HFFc6 (cell line): Measurements from ENCODE around the gene RFTN1. TPM values are rescaled to one million over a fixed set of nuclear protein-coding genes. Genes with fewer than 3 reads are reported as not detected.

Experiments
- DNase-seq: peaks from one replicate; pipeline ENCODE4 v3.0.0-alpha.2; 2018
- H3K27ac Mint-ChIP-seq: 2 replicates; pipeline ENCODE4 v1.8.0; 2020; ENCODE audit warnings: mild to moderate bottlenecking, mixed read lengths
- H3K27me3 Mint-ChIP-seq: 2 replicates; pipeline ENCODE4 v1.8.0; 2021; ENCODE audit warnings: mild to moderate bottlenecking, moderate library complexity, mixed read lengths; ENCODE audit not compliant: insufficient read depth
- H3K36me3 Mint-ChIP-seq: 2 replicates; pipeline ENCODE4 v1.8.0; 2021; ENCODE audit warnings: low read depth, mixed read lengths
- H3K4me1 Mint-ChIP-seq: 2 replicates; pipeline ENCODE4 v1.8.0; 2020; ENCODE audit warnings: low read depth, mixed read lengths
- H3K4me3 Mint-ChIP-seq: 2 replicates; pipeline ENCODE4 v1.8.0; 2020; ENCODE audit warnings: mild to moderate bottlenecking, moderate library complexity, mixed read lengths
- H3K9me3 Mint-ChIP-seq: 2 replicates; pipeline ENCODE4 v1.8.0; 2020; ENCODE audit warnings: mild to moderate bottlenecking, mixed read lengths
- total RNA-seq, 6 experiments: library from RNA; stranded (reverse); fragmentation: NEBNext Ultra II Directional; extraction: Animal tissue kit (Norgen Biotek cat#: 25700); gene quantifications; 2 replicates in 1 of 6; 3 replicates in 5 of 6; pipeline ENCODE4 v1.2.3, GENCODE V29; 2021
- TF ChIP-seq, protein P1 (sequence below): fragments of 200-600 bp; sonication (generic); IDR thresholded peaks from 2 replicates; pipeline ENCODE4 v1.5.0; 2021; ENCODE audit warnings: antibody characterized with exemption, mild to moderate bottlenecking

Gene RFTN1
- total RNA-seq, 6 experiments from 2014 or later: 53.4 to 62.4 (median 57.4) TPM

DNA sequence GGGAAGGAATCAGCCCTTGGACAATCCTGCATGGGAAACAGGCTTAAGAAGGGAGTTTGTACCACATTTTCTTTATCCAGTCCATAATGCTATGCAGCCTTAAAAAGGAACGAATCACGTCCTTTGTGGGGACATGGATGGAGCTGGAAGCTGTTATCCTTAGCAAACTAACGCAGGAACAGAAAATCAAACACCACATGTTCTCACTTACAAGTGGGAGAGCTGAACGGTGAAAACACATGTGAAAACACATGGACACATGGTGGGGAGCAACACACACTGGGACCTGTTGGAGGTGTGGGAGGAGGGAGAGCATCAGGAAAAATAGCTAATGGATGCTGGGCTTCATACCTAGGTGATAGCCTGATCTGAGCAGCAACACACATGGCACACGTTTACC lies 178.2 kb downstream of the RFTN1 start:
- Mint-ChIP-seq H3K9me3 (peaks cover 30% of the 10 kb centered on the region), H3K4me3 (no peak overlapping the region), H3K36me3 (peaks cover 50% of the 10 kb centered on the region), H3K27ac (peak overlapping the region; percentile 76), H3K27me3 (no peaks in the 10 kb centered on the region), H3K4me1 (peaks cover 64% of the 10 kb centered on the region)
- no peak for DNase-seq
- TF ChIP-seq, protein P1, sequence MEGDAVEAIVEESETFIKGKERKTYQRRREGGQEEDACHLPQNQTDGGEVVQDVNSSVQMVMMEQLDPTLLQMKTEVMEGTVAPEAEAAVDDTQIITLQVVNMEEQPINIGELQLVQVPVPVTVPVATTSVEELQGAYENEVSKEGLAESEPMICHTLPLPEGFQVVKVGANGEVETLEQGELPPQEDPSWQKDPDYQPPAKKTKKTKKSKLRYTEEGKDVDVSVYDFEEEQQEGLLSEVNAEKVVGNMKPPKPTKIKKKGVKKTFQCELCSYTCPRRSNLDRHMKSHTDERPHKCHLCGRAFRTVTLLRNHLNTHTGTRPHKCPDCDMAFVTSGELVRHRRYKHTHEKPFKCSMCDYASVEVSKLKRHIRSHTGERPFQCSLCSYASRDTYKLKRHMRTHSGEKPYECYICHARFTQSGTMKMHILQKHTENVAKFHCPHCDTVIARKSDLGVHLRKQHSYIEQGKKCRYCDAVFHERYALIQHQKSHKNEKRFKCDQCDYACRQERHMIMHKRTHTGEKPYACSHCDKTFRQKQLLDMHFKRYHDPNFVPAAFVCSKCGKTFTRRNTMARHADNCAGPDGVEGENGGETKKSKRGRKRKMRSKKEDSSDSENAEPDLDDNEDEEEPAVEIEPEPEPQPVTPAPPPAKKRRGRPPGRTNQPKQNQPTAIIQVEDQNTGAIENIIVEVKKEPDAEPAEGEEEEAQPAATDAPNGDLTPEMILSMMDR: no peak

DNA sequence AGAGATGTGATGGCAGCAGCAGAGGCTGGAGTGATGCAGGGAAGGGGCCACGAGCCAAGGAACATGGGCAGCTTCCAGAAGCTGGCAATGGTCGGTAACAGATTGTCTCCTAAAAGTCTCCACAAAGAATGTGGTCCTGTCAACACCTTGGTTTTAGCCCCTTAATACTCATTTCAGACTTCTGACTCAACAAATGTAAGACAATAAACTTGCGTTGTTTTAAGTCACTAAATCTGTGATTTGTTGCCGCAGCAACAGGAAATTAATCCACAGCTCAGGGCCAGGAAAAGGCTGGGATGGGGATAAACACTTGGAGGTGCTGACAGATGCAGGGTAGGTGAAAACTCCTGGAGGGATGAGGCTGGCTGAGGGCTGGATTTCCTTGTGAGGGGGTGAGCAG lies 178.6 kb downstream of the RFTN1 start:
- Mint-ChIP-seq H3K27me3 (peaks cover 2% of the 10 kb centered on the region; the same call in 1 of the 2 replicates), H3K27ac (peak overlapping the region; percentile 76), H3K36me3 (peaks cover 54% of the 10 kb centered on the region), H3K4me1 (peaks cover 60% of the 10 kb centered on the region), H3K9me3 (peaks cover 30% of the 10 kb centered on the region), H3K4me3 (no peak overlapping the region)
- TF ChIP-seq, protein P1: no peak
- peak; percentile 16 for DNase-seq

DNA sequence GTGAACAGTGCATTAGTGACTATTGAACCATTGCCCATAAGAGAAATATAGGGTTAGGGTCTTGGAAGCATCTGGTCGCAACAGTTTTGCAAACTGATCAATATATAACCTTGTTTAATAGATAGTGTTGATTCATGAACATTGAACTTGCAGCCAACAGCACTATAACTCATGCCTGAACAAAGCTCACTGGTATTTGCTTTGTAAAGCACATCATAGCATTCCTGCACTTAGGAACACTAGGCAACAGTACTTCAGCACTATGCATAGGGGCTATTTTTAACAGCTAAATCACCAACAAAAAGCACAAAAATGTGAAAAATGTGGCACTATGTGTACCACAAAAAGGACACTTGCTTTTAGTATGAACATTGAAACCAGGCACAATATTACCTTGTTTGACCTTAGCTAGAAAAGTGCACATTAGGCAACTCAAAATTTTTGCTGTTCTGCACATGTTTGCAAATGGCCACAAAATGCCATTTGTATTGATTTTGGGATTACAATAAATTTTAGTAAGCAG lies 180.5 kb downstream of the RFTN1 start:
- peak overlapping the region; percentile 37 for H3K27ac Mint-ChIP-seq
- H3K27me3 Mint-ChIP-seq: peaks cover 2% of the 10 kb centered on the region; the same call in 1 of the 2 replicates

DNA sequence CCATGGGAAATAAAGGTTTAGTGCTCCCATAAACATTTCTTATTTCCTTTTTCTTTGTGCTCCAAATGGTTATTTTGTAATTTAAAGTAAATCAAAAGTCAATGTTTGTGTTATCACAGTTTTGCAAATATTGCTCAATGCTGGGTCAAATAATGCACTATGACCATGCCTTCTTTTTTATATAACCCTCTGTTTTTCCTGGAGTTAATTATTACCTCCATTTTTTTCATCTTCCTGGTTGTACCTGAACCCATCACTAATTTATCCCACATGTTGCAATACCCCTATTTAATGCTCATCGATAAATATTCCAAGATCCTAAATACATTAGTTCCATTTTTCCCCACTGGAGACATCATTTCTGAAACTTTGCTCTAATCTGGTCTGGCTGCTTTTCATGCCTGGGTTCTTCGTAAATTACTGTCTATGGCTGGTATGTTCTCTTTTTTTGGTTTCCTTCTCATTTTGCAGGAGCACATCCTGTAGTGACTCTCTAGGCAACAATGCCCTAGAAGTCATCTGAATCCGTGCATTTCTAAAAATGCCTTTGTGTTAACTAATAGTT lies 182.1 kb downstream of the RFTN1 start:
- H3K4me1 Mint-ChIP-seq: peaks cover 38% of the 10 kb centered on the region
- peaks cover 54% of the 10 kb centered on the region for H3K36me3 Mint-ChIP-seq
- DNase-seq: no peak
- H3K27ac Mint-ChIP-seq: peak overlapping the region; percentile 19; the same call in 1 of the 2 replicates
- peaks cover 5% of the 10 kb centered on the region; the same call in 1 of the 2 replicates for H3K27me3 Mint-ChIP-seq
- peaks cover 30% of the 10 kb centered on the region for H3K9me3 Mint-ChIP-seq
- TF ChIP-seq, protein P1: no peak
- no peak overlapping the region for H3K4me3 Mint-ChIP-seq

More for the DNA sequence above, 180.5 kb downstream of the RFTN1 start:
- peaks cover 54% of the 10 kb centered on the region for H3K36me3 Mint-ChIP-seq
- peak overlapping the region; percentile 29; the same call in 1 of the 2 replicates for H3K4me3 Mint-ChIP-seq
- peak; percentile 64 for DNase-seq
- H3K9me3 Mint-ChIP-seq: peaks cover 30% of the 10 kb centered on the region
- peaks cover 41% of the 10 kb centered on the region for H3K4me1 Mint-ChIP-seq
- TF ChIP-seq, protein P1: no peak

DNA sequence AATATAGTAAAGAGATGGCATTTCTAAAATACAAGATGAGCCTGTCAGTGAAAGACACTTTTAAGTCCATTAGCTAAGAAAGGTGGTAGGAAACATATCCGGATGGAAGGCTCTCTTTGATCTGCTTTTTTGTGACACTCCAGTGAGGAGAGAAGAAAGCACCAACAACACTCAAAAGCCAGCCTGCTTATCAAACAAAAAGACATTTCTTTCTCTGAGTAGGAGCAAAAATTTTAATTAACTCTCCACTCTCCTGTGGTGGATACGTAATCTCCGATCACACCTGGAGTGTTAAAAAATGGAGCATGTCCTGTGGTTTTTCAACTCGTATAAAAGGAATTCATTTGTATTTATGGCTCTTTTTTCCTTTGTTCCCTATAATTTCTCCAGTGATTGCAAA lies 183.1 kb downstream of the RFTN1 start:
- Mint-ChIP-seq H3K36me3 (peaks cover 48% of the 10 kb centered on the region), H3K27me3 (peaks cover 6% of the 10 kb centered on the region; the same call in 1 of the 2 replicates), H3K4me3 (no peak overlapping the region), H3K27ac (no peak overlapping the region), H3K9me3 (peaks cover 30% of the 10 kb centered on the region), H3K4me1 (peaks cover 38% of the 10 kb centered on the region)
- TF ChIP-seq, protein P1: no peak
- DNase-seq: no peak
